Activated CD4-positive, alpha-beta T cell treated with anti-CD3 and anti-CD28 coated beads, Interleukin-2, amount 50 U/mL, for 48 hours (primary cell): ENCODE data around the gene SYNGR4.
"Not testable (repeated sequence)": the region's sequence is repeated elsewhere in the genome, so short reads cannot be mapped to it uniquely, and the experiment has no call there.

Experiments
- DNase-seq, 2 experiments: peaks; one replicate each; pipeline ENCODE4 v3.0.0-alpha.2; 2020

Gene SYNGR4, protein sequence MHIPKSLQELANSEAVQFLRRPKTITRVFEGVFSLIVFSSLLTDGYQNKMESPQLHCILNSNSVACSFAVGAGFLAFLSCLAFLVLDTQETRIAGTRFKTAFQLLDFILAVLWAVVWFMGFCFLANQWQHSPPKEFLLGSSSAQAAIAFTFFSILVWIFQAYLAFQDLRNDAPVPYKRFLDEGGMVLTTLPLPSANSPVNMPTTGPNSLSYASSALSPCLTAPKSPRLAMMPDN

GRCh38 chr19:48363810-48364597 is at the start of gene SYNGR4, which contains the start of gene TMEM143:
TSS of gene SYNGR4 (plus strand) at chr19:48364367. CDS start at chr19:48365843, 1,476 bp downstream.
TSS of gene TMEM143 (minus strand) at chr19:48363940. CDS start at chr19:48363920, 20 bp downstream.
- DNase-seq: peak; percentile 96 to 97

GRCh38 chr19:48315712-48316111 is 48.5 kb upstream of the SYNGR4 start:
- no peak for DNase-seq

GRCh38 chr19:48317708-48317960 is 46.5 kb upstream of the SYNGR4 start:
- DNase-seq: not testable (repeated sequence)

GRCh38 chr19:48318286-48318987 is 45.7 kb upstream of the SYNGR4 start:
- no peak for DNase-seq

DNA sequence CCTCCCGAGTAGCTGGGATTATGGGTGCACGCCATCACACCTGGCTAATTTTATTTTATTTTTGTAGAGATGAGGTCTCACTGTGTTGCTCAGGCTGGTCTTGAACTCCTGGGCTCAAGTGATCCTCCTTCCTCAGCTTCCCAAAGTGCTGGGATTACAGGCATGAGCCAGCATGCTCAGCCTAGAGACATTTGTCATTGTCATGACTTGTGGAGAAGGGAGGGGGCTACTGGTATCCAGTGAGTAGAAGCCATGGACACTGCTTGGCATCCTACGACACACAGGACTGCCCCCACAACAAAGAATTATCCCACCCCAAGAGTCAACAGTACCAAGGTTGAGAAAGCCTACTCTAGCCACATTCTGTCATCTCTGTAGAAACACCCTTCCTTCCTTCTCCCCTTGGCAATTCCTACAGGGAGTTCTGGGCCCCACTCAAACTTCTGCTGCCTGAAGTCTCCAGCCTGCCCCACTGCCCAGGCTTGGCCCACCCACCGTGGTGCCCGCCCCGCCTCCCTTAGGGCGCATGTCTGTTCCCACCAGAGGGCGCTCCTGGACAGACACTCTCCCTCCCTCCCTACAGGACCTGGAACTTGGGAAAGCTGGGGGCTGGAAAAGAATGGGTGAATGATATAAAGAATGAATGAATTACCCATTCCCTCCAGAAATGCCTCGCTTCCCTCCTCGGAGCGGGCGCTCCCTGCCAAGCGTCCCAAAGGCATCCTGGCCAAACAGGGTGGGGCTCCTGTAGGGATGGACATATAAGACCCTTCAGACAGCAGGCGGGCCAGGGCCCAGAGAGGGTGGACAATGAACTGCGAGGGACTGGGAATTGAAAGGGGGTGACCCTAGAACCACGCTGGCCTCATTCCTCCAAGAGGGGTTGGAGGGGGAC is 44.3 kb upstream of the SYNGR4 start:
- peak; percentile 87 to 89 for DNase-seq

DNA sequence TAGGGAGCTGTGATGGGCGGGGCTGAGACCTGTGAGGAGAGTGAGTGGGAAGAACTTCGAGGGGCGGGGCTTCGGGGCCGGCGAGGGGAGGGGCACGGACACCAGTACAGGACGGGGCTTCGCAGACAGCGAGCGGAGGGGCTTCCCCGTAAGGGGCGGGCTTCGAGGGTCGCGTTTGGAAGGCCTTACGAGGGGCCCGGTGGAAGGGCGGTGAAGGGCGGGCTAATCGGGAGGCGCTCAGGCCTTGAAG is 42.9 kb upstream of the SYNGR4 start:
- DNase-seq: peak; percentile 98 to 99

GRCh38 chr19:48321622-48322591 is 42.3 kb upstream of the SYNGR4 start:
- peak; percentile 99 for DNase-seq

- DNase-seq: peak; percentile 86 to 91
Measured at GRCh38 chr19:48325265-48325910, 38.8 kb upstream of the SYNGR4 start, which contains the start of gene EMP3. TSS of gene EMP3 (plus strand) at chr19:48325552. CDS start at chr19:48326845, 1,293 bp downstream.

DNA sequence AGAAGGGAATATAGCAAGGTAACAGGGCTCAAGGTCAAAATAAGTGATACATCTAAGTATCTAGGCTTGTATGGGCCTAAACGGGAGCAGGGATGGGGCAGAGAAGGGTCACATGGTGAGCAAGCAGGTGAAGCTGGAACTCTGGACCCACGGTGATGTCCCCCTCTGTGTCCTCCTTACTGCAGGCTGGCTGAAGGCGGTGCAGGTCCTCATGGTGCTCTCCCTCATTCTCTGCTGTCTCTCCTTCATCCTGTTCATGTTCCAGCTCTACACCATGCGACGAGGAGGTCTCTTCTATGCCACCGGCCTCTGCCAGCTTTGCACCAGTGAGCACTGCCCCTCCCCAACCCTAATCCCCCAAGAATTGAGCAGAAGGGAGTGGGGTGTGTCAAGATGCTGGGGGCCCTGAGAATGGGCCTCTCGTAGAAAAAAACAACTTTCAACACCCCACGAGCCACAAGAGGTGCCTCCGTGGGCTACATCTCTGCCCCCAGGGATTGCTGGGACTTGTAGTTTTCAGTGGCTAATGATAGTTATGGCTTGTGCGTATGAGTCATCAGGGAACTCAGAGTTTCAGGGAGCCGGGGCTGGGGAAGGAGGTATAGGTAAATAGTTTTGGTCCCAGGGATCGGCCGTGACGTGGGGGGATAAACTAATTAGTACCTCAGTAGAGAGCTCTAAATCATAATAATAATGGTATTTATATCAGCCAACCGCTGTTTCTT is 34.8 kb upstream of the SYNGR4 start:
- DNase-seq: peak; percentile 38 to 49

- peak; percentile 74 to 83 for DNase-seq
Measured at GRCh38 chr19:48330012-48330681, 34.0 kb upstream of the SYNGR4 start.

GRCh38 chr19:48332351-48332661 is 31.9 kb upstream of the SYNGR4 start:
- DNase-seq: no peak

GRCh38 chr19:48332662-48333466 is 31.3 kb upstream of the SYNGR4 start:
- DNase-seq: peak; percentile 89 to 92

GRCh38 chr19:48333467-48334384 is 30.4 kb upstream of the SYNGR4 start:
- DNase-seq: peak; percentile 93 to 94

GRCh38 chr19:48338253-48338755 is 25.9 kb upstream of the SYNGR4 start:
- DNase-seq: no peak

- DNase-seq: no peak
Measured at GRCh38 chr19:48338802-48339503, 25.2 kb upstream of the SYNGR4 start.

- DNase-seq: no peak
Measured at GRCh38 chr19:48340995-48341394, 23.2 kb upstream of the SYNGR4 start.
